22Rv1 (cell line): ENCODE measurements around the gene PTRHD1.

Experiments used
- ZFX ChIP-seq: fragments of 450-650 bp; IDR thresholded peaks from 2 replicates; pipeline ENCODE4 v1.6.1; 2017; ENCODE audit warnings: antibody characterized with exemption, borderline replicate concordance
- TF ChIP-seq, protein P1 (sequence below): fragments of 450-650 bp; IDR thresholded peaks from 2 replicates; pipeline ENCODE4 v1.5.1; 2017; ENCODE audit warnings: mild to moderate bottlenecking

DNA sequence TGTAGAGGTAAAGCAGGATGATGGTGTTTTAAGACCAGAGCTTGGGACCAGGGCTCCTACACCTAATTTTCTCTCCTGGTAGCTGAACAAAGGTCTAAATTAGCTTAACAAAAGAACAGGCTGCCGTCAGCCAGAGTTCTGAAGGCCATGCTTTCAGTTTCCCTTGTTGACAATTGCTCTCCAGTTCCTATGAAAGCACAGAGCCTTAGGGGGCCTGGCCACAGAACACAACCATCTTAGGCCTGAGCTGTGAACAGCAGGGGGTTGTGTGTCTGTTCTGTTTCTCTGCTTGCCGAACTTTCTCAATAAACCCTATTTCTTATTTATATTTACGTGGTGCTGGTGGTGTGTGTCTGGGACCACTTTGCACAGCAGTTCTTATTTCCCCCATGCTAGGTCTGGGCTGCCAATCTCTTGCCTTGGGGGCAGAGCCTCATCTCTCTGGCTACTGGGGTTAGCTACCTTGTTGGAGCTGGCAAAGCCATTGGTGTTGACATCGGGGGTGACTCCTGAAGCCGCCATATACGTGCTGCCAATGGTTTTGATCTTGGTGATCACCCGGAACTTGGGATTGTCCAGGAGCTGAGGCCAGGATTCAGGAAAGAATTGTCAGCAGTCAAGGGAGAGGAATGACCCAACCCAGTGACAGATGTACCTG is 29.0 kb upstream of the PTRHD1 start:
- TF ChIP-seq, protein P1, sequence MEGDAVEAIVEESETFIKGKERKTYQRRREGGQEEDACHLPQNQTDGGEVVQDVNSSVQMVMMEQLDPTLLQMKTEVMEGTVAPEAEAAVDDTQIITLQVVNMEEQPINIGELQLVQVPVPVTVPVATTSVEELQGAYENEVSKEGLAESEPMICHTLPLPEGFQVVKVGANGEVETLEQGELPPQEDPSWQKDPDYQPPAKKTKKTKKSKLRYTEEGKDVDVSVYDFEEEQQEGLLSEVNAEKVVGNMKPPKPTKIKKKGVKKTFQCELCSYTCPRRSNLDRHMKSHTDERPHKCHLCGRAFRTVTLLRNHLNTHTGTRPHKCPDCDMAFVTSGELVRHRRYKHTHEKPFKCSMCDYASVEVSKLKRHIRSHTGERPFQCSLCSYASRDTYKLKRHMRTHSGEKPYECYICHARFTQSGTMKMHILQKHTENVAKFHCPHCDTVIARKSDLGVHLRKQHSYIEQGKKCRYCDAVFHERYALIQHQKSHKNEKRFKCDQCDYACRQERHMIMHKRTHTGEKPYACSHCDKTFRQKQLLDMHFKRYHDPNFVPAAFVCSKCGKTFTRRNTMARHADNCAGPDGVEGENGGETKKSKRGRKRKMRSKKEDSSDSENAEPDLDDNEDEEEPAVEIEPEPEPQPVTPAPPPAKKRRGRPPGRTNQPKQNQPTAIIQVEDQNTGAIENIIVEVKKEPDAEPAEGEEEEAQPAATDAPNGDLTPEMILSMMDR, result no peak
- no peak for TF ChIP-seq ZFX
